Left ventricle myocardium inferior (tissue), 1 donor: ENCODE data around the gene AGBL4. TPM values are rescaled to one million over a fixed set of nuclear protein-coding genes. Genes with fewer than 3 reads are reported as not detected.

Experiments used
- DNase-seq: peaks from one replicate; pipeline ENCODE4 v3.0.0-alpha.2; 2020
- H3K27ac ChIP-seq: fragments of 200-600 bp; replicated peaks from 2 replicates; pipeline ENCODE4 v1.8.0; 2021
- H3K27me3 ChIP-seq: fragments of 200-600 bp; 2 replicates; pipeline ENCODE4 v1.8.0; 2021; ENCODE audit warnings: low read depth
- H3K36me3 ChIP-seq: fragments of 200-600 bp; 2 replicates; pipeline ENCODE4 v1.8.0; 2021
- H3K4me1 ChIP-seq: fragments of 200-600 bp; 2 replicates; pipeline ENCODE4 v1.8.0; 2021
- H3K4me3 ChIP-seq: fragments of 200-600 bp; 2 replicates; pipeline ENCODE4 v1.8.0; 2021; ENCODE audit warnings: mild to moderate bottlenecking, moderate library complexity
- H3K9me3 ChIP-seq: fragments of 200-600 bp; replicated peaks from 2 replicates; pipeline ENCODE4 v1.8.0; 2021
- CTCF ChIP-seq: fragments of 200-600 bp; IDR thresholded peaks from 2 replicates; pipeline ENCODE4 v1.8.0; 2021; ENCODE audit warnings: antibody characterized with exemption, mild to moderate bottlenecking, borderline replicate concordance
- intact Hi-C: fragments of 100-400 bp; cut with micrococcal nuclease; formaldehyde crosslinking; loops from one replicate; pipeline ENCODE4 v1.11.0; 2022
- total RNA-seq: library from RNA; stranded (reverse); fragmentation: NEBNext Ultra II Directional; extraction: Animal tissue kit (Norgen Biotek cat#: 25700); gene quantifications from one replicate; pipeline ENCODE4 v1.2.1, GENCODE V29; 2021
- donor health status: DM: no; HTN: yes; CAD: no; lungs with severe emphysema.

AGBL4 gene
- total RNA-seq, 1 donor from 2014 or later: 0.38 TPM

- no peaks in the 10 kb centered on the region for H3K9me3 ChIP-seq
- no peak for TF ChIP-seq CTCF
- no peak overlapping the region for H3K27ac ChIP-seq
- H3K27me3 ChIP-seq: peaks cover 10% of the 10 kb centered on the region
- intact Hi-C loops: no loop called here
- H3K4me1 ChIP-seq: no peaks in the 10 kb centered on the region
- no peak for DNase-seq
- H3K36me3 ChIP-seq: no peaks in the 10 kb centered on the region
- H3K4me3 ChIP-seq: no peak overlapping the region
These were observed 1229.9 kb downstream of the AGBL4 start for GRCh38 chr1:48793863-48794262.

GRCh38 chr1:48792961-48793360 lies 1230.8 kb downstream of the AGBL4 start:
- intact Hi-C loops: no loop called here

GRCh38 chr1:48790397-48790796 lies 1233.4 kb downstream of the AGBL4 start:
- Histone ChIP-seq H3K27ac (no peak overlapping the region), H3K4me3 (no peak overlapping the region)
- intact Hi-C loops: no loop called here

More at GRCh38 chr1:48792961-48793360, 1230.8 kb downstream of the AGBL4 start:
- H3K27ac ChIP-seq: no peak overlapping the region
- H3K27me3 ChIP-seq: peaks cover 19% of the 10 kb centered on the region
- no peaks in the 10 kb centered on the region for H3K9me3 ChIP-seq
- TF ChIP-seq CTCF: no peak
- H3K4me3 ChIP-seq: no peak overlapping the region
- no peak for DNase-seq
- no peaks in the 10 kb centered on the region for H3K4me1 ChIP-seq
- no peaks in the 10 kb centered on the region for H3K36me3 ChIP-seq

GRCh38 chr1:48789903-48790302 lies 1233.9 kb downstream of the AGBL4 start:
- DNase-seq: no peak
- H3K27me3 ChIP-seq: peaks cover 28% of the 10 kb centered on the region
- intact Hi-C loops: no loop called here
- no peaks in the 10 kb centered on the region for H3K36me3 ChIP-seq
- no peak overlapping the region for H3K27ac ChIP-seq
- TF ChIP-seq CTCF: no peak
- H3K9me3 ChIP-seq: no peaks in the 10 kb centered on the region
- no peaks in the 10 kb centered on the region for H3K4me1 ChIP-seq
- no peak overlapping the region for H3K4me3 ChIP-seq

More at GRCh38 chr1:48790397-48790796, 1233.4 kb downstream of the AGBL4 start:
- no peak for TF ChIP-seq CTCF
- DNase-seq: no peak
- Histone ChIP-seq H3K27me3 (peaks cover 23% of the 10 kb centered on the region), H3K36me3 (no peaks in the 10 kb centered on the region), H3K4me1 (no peaks in the 10 kb centered on the region), H3K9me3 (no peaks in the 10 kb centered on the region)

GRCh38 chr1:48785869-48786268 lies 1237.9 kb downstream of the AGBL4 start:
- Histone ChIP-seq H3K27ac (no peak overlapping the region), H3K9me3 (no peaks in the 10 kb centered on the region), H3K36me3 (no peaks in the 10 kb centered on the region), H3K4me3 (no peak overlapping the region), H3K4me1 (no peaks in the 10 kb centered on the region), H3K27me3 (peaks cover 38% of the 10 kb centered on the region)
- TF ChIP-seq CTCF: no peak
- no peak for DNase-seq
- intact Hi-C loops: no loop called here

- intact Hi-C loops: no loop called here
- no peak overlapping the region for H3K4me3 ChIP-seq
- no peak for DNase-seq
These were observed 1239.5 kb downstream of the AGBL4 start for GRCh38 chr1:48784301-48784700.

More at GRCh38 chr1:48784301-48784700, 1239.5 kb downstream of the AGBL4 start:
- H3K36me3 ChIP-seq: no peaks in the 10 kb centered on the region
- H3K27me3 ChIP-seq: peaks cover 38% of the 10 kb centered on the region
- no peaks in the 10 kb centered on the region for H3K9me3 ChIP-seq
- no peak overlapping the region for H3K27ac ChIP-seq
- no peaks in the 10 kb centered on the region for H3K4me1 ChIP-seq
- TF ChIP-seq CTCF: no peak
